Thoracic aorta (tissue), 2 donors: Measurements from ENCODE around the gene CAPSL. TPM values are rescaled to one million over a fixed set of nuclear protein-coding genes. Genes with fewer than 3 reads are reported as not detected.
"Not testable (repeated sequence)": the region's sequence is repeated elsewhere in the genome, so short reads cannot be mapped to it uniquely, and the experiment has no call there.

Experiments
- ATAC-seq: fragments of 150-250 bp; one replicate; pipeline ENCODE4 v1.8.0; 2017; ENCODE audit warnings: low read depth; ENCODE audit not compliant: insufficient number of reproducible peaks, low FRiP score
- DNase-seq: peaks from one replicate; pipeline ENCODE4 v3.0.0-alpha.2; 2020; ENCODE audit warnings: low spot score
- H3K27ac ChIP-seq, 2 donors: fragments of 200-600 bp; sonication (generic); 1 replicate in 1 of 2; 2 replicates in 1 of 2; pipeline ENCODE4 v1.5.1; 2016; ENCODE audit warnings: mild to moderate bottlenecking in 2 of 2, moderate library complexity in 2 of 2
- H3K27me3 ChIP-seq: fragments of 200-600 bp; sonication (generic); replicated peaks from 2 replicates; pipeline ENCODE4 v1.6.0; 2016; ENCODE audit warnings: mild to moderate bottlenecking; ENCODE audit not compliant: insufficient read depth
- H3K36me3 ChIP-seq: fragments of 200-600 bp; sonication (generic); one replicate; pipeline ENCODE4 v1.5.1; 2016
- H3K4me1 ChIP-seq, 2 donors: fragments of 200-600 bp; sonication (generic); 1 replicate in 1 of 2; 2 replicates in 1 of 2; pipeline versions ENCODE4 v1.5.1 to v1.6.0; 2016; ENCODE audit warnings: low read depth in 2 of 2, mild to moderate bottlenecking in 1 of 2; ENCODE audit not compliant: control insufficient read depth in 1 of 2
- H3K4me3 ChIP-seq: fragments of 200-600 bp; sonication (generic); 2 replicates; pipeline ENCODE4 v1.5.1; 2016; ENCODE audit warnings: mild to moderate bottlenecking
- H3K9me3 ChIP-seq: fragments of 200-600 bp; sonication (generic); 2 replicates; pipeline ENCODE4 v1.5.1; 2016
- total RNA-seq, 2 donors: library from RNA; depleted of rRNA; stranded (reverse); fragments of >200 nt; gene quantifications; one replicate each; pipeline versions ENCODE4 v1.1.0 to v1.2.3, GENCODE V29; 2016
- TF ChIP-seq, protein P1 (sequence below): fragments of 200-600 bp; sonication (generic); IDR thresholded peaks from one replicate; pipeline ENCODE4 v1.5.1; 2019; ENCODE audit warnings: antibody characterized with exemption

CAPSL gene
- total RNA-seq, 2 donors from 2014 or later, result not detected

DNA sequence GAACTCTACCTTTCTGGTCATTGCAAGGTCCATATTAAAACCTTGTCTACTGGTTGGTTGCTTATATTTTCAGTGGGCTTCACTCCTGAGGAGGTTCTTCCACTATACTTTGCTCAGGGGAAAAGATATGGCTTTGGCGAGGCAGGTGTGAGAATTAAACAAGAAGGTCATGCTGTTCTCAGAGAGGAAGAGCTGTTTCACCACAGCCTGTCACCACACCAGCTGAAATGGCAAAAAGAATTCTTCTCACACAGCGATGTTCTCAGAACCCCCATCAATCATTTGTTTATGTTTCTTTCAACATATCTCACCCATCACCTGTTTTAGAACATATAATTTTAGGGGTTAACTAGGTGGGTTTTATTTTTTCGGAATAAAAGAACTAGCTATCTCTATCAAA is 38.6 kb downstream of the CAPSL start:
- H3K36me3 ChIP-seq, result no peaks in the 10 kb centered on the region
- H3K4me1 ChIP-seq, result no peaks in the 10 kb centered on the region
- no peaks in the 10 kb centered on the region for H3K9me3 ChIP-seq
- no peak for DNase-seq
- no peak overlapping the region for H3K4me3 ChIP-seq
- TF ChIP-seq, protein P1, sequence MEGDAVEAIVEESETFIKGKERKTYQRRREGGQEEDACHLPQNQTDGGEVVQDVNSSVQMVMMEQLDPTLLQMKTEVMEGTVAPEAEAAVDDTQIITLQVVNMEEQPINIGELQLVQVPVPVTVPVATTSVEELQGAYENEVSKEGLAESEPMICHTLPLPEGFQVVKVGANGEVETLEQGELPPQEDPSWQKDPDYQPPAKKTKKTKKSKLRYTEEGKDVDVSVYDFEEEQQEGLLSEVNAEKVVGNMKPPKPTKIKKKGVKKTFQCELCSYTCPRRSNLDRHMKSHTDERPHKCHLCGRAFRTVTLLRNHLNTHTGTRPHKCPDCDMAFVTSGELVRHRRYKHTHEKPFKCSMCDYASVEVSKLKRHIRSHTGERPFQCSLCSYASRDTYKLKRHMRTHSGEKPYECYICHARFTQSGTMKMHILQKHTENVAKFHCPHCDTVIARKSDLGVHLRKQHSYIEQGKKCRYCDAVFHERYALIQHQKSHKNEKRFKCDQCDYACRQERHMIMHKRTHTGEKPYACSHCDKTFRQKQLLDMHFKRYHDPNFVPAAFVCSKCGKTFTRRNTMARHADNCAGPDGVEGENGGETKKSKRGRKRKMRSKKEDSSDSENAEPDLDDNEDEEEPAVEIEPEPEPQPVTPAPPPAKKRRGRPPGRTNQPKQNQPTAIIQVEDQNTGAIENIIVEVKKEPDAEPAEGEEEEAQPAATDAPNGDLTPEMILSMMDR, result no peak
- H3K27me3 ChIP-seq, result no peaks in the 10 kb centered on the region
- no peak for ATAC-seq
- no peak overlapping the region for H3K27ac ChIP-seq

DNA sequence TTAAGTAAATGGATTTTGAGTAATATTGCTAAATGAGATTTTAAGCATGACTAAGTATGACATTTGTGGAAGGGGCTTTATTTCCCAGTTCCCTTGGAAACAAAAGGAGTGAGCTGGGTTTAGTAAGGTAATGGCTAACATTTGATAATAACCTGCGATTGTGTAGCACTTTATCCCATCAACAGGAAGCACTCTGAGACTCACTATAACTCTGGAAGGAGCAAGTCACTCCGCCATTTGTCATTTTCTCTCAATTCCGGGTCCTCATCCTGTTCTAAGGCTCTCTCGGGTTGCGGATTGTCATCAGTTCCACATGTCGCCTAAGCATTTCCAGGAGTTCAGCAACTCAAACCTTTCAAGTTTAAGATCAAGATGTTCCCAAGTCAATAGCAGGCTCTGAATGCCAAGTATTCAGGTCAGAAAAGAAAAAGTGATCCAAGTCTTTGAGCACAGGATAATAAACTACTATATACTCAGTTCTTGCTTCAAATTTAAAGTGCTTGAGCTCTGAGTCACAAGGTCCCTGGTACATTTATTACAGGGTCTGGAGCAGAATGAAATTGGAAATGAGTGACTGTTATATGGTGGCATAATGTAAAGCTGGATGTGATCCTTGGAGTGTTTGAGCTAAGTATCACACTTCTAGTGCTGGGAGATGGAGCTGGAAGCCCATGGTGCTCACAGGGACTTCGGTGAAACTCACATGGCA is 39.3 kb downstream of the CAPSL start:
- ATAC-seq (no peak), DNase-seq (no peak)
- Histone ChIP-seq H3K4me3 (no peak overlapping the region), H3K27ac (no peak overlapping the region), H3K9me3 (no peaks in the 10 kb centered on the region), H3K27me3 (no peaks in the 10 kb centered on the region), H3K4me1 (no peaks in the 10 kb centered on the region), H3K36me3 (no peaks in the 10 kb centered on the region)
- TF ChIP-seq, protein P1, result no peak

DNA sequence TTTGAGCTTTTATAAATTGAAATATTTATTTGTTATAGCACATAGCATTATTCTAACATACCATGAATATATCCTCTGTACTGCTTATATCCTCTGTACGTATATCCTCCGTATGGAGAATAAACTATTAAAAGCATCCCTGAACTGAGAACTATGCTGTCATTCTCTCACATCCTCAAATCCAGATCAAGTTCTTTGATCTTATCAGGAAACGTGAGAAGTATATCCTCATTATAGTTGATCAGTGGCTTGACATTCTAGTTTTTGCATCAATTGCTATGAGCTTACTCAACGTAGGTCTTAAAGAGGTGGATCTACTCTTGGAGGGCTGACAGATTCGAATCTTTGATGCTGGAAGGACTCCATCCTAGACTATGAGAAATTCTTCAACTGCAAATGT is 44.3 kb downstream of the CAPSL start:
- TF ChIP-seq, protein P1, result no peak
- H3K9me3 ChIP-seq, result no peaks in the 10 kb centered on the region
- no peak overlapping the region for H3K27ac ChIP-seq
- no peaks in the 10 kb centered on the region for H3K36me3 ChIP-seq
- no peak overlapping the region for H3K4me3 ChIP-seq
- no peak for DNase-seq
- no peaks in the 10 kb centered on the region for H3K4me1 ChIP-seq
- no peaks in the 10 kb centered on the region for H3K27me3 ChIP-seq
- no peak for ATAC-seq

DNA sequence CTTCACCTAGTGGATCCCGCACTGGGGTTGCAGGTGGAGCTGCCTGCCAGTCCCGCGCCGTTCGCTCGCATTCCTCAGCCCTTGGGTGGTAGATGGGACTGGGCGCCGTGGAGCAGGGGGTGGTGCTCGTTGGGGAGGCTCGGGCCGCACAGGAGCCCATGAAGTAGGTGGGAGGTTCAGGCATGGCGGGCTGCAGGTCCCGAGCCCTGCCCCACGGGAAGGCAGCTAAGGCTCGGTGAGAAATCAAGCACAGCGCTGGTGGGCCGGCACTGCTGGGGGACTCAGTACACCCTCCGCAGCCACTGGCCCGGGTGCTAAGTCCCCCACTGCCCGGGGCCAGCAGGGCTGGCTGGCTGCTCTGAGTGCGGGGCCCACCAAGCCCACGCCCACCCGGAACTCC is 45.6 kb downstream of the CAPSL start:
- H3K27ac ChIP-seq, H3K27me3 ChIP-seq, DNase-seq, H3K9me3 ChIP-seq, H3K4me3 ChIP-seq, ATAC-seq, H3K4me1 ChIP-seq, H3K36me3 ChIP-seq: not testable (repeated sequence)

DNA sequence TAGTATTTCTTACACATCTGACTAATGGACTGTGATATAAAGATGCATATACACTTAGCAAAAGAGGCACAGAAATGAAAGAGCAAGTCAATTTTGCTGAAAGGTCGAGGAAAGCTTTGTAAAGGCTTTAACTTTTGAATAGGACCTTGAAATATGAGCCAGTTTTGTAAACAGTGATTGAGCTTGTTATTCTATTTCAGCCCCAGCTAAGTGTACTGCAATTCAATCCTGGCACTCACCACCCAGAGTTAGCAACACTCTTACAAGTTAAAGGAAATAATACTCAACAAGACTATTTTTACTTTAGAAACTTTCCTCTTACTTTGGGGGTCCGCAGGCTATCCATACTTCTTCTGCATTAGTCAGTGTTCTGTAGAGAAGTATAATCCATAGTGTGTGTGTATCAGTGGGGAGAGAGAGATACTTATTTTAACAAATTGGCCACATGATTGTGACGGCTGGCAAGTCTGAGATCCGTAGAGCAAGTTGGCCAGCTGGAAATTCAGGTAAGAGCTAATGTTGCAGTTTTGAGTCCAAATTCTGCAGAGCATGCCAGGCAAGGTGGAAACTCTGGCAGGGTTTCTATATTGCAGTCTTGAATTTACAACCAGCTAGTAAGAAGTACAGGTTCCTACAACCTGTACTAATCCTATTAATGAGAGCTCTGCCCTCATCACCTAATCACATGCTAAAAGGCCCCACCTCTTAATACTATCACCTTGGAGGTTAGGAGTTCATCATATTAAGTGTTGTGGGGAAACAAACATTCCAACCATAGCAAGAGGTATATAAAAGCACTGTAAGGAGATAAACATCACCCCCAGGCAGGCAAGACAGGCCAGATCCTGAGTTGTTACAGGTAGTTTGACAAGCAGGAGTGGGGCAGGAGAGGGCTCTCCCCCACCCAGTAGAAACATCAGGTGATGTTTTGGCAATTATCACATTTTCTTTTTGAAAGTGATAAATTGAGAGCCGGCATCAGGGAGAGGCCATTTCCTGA is 48.1 kb downstream of the CAPSL start:
- H3K9me3 ChIP-seq, result no peaks in the 10 kb centered on the region
- H3K4me3 ChIP-seq, result no peak overlapping the region
- no peaks in the 10 kb centered on the region for H3K27me3 ChIP-seq
- DNase-seq, result no peak
- no peaks in the 10 kb centered on the region for H3K36me3 ChIP-seq
- TF ChIP-seq, protein P1, result no peak
- no peak overlapping the region for H3K27ac ChIP-seq
- no peaks in the 10 kb centered on the region for H3K4me1 ChIP-seq
- ATAC-seq, result no peak
